MM.1S (cell line): ENCODE measurements around the gene FGF14.
A peak's percentile ranks its signal among the peaks of the same experiment; 100 is the strongest.

Experiments used
- DNase-seq: peaks from one replicate; pipeline ENCODE4 v3.0.0-alpha.2; 2015
- H2AFZ ChIP-seq: fragments of 300-600 bp; sonication (generic); 2 replicates; pipeline ENCODE4 v1.6.0; 2016; ENCODE audit warnings: antibody characterized with exemption, low read length
- H3F3A ChIP-seq: fragments of 300-600 bp; sonication (generic); 2 replicates; pipeline ENCODE4 v1.6.1; 2016; ENCODE audit warnings: mild to moderate bottlenecking, antibody characterized with exemption, low read length, moderate library complexity, mixed read lengths; ENCODE audit not compliant: insufficient read depth
- H3K27ac ChIP-seq: fragments of 300-600 bp; sonication (generic); 2 replicates; pipeline ENCODE4 v1.5.1; 2016; ENCODE audit warnings: mild to moderate bottlenecking, low read length
- H3K27me3 ChIP-seq: fragments of 300-600 bp; sonication (generic); replicated peaks from 2 replicates; pipeline ENCODE4 v1.6.0; 2016; ENCODE audit warnings: low read length; ENCODE audit not compliant: insufficient read depth
- H3K36me3 ChIP-seq: fragments of 300-600 bp; sonication (generic); replicated peaks from 2 replicates; pipeline ENCODE4 v1.6.1; 2016; ENCODE audit warnings: mild to moderate bottlenecking, low read length, mixed read lengths; ENCODE audit not compliant: insufficient read depth
- H3K4me1 ChIP-seq: fragments of 300-600 bp; sonication (generic); 2 replicates; pipeline ENCODE4 v1.6.1; 2016; ENCODE audit warnings: low read length, mixed read lengths
- H3K4me2 ChIP-seq: fragments of 300-600 bp; sonication (generic); 2 replicates; pipeline ENCODE4 v1.6.0; 2016; ENCODE audit warnings: low read depth, low read length
- H3K4me3 ChIP-seq: fragments of 300-600 bp; sonication (generic); 2 replicates; pipeline ENCODE4 v1.5.1; 2016; ENCODE audit warnings: low read length, mixed read lengths
- H3K79me2 ChIP-seq: fragments of 300-600 bp; sonication (generic); 2 replicates; pipeline ENCODE4 v1.6.1; 2016; ENCODE audit warnings: mixed run types, low read length, mixed read lengths
- H3K9ac ChIP-seq: fragments of 300-600 bp; sonication (generic); 2 replicates; pipeline ENCODE4 v1.6.1; 2016; ENCODE audit warnings: low read length, mixed read lengths
- H3K9me2 ChIP-seq: fragments of 300-600 bp; sonication (generic); replicated peaks from 2 replicates; pipeline ENCODE4 v1.6.1; 2016; ENCODE audit warnings: mild to moderate bottlenecking, low read length, mixed read lengths; ENCODE audit not compliant: insufficient read depth
- H3K9me3 ChIP-seq: fragments of 300-600 bp; sonication (generic); replicated peaks from 2 replicates; pipeline ENCODE4 v1.6.1; 2016; ENCODE audit warnings: mild to moderate bottlenecking, low read length, mixed read lengths; ENCODE audit not compliant: insufficient read depth
- H4K20me1 ChIP-seq: fragments of 300-600 bp; sonication (generic); 2 replicates; pipeline ENCODE4 v1.6.1; 2016; ENCODE audit warnings: mild to moderate bottlenecking, low read length, moderate library complexity, mixed read lengths; ENCODE audit not compliant: insufficient read depth
- EZH2 ChIP-seq: fragments of 300-600 bp; sonication (generic); optimal IDR thresholded peaks from 2 replicates; pipeline ENCODE3; 2017; ENCODE audit warnings: low read depth, mild to moderate bottlenecking, antibody characterized with exemption, low read length, mixed read lengths
- EZH2phosphoT487 ChIP-seq: fragments of 300-600 bp; sonication (generic); IDR thresholded peaks from 2 replicates; pipeline ENCODE4 v1.6.1; 2018; ENCODE audit warnings: antibody characterized with exemption, low read length
- TF ChIP-seq, protein P1 (sequence below): fragments of 300-600 bp; sonication (generic); IDR thresholded peaks from 2 replicates; pipeline ENCODE4 v1.5.1; 2016; ENCODE audit warnings: antibody characterized with exemption, low read length, mixed read lengths

The FGF14 gene

DNA sequence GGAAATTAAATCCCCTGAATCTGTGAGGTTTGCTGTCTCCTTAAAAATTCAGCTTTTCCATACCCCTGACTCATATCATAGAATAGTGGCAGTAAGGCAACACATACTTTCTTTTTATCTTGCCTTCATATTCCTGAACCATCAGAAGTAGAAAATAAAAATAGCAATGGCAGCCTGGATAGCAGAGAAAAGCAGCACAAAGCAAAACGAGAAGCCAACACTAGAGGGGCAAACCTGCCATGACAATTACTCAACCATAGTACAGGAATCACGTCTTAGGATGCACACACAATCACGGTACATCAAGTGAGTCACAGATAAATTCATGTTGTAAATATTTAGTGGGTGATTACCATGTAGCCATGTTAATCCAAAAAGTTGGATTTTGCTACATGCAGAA, 606.4 kb downstream of the FGF14 start:
- H3K79me2 ChIP-seq: no peaks in the 10 kb centered on the region
- TF ChIP-seq, protein P1, sequence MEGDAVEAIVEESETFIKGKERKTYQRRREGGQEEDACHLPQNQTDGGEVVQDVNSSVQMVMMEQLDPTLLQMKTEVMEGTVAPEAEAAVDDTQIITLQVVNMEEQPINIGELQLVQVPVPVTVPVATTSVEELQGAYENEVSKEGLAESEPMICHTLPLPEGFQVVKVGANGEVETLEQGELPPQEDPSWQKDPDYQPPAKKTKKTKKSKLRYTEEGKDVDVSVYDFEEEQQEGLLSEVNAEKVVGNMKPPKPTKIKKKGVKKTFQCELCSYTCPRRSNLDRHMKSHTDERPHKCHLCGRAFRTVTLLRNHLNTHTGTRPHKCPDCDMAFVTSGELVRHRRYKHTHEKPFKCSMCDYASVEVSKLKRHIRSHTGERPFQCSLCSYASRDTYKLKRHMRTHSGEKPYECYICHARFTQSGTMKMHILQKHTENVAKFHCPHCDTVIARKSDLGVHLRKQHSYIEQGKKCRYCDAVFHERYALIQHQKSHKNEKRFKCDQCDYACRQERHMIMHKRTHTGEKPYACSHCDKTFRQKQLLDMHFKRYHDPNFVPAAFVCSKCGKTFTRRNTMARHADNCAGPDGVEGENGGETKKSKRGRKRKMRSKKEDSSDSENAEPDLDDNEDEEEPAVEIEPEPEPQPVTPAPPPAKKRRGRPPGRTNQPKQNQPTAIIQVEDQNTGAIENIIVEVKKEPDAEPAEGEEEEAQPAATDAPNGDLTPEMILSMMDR: no peak
- H3K36me3 ChIP-seq: no peaks in the 10 kb centered on the region
- H2AFZ ChIP-seq: no peak overlapping the region
- DNase-seq: no peak
- no peak overlapping the region for H3K4me3 ChIP-seq
- no peak overlapping the region for H3K9ac ChIP-seq
- no peak overlapping the region for H3K27ac ChIP-seq
- H3K9me2 ChIP-seq: no peaks in the 10 kb centered on the region
- H3K4me1 ChIP-seq: no peaks in the 10 kb centered on the region
- no peaks in the 10 kb centered on the region for H3F3A ChIP-seq
- no peaks in the 10 kb centered on the region for H4K20me1 ChIP-seq
- no peaks in the 10 kb centered on the region for H3K9me3 ChIP-seq
- no peaks in the 10 kb centered on the region for H3K27me3 ChIP-seq
- H3K4me2 ChIP-seq: no peak overlapping the region

GRCh38 chr13:101795025-101795424, 606.8 kb downstream of the FGF14 start:
- DNase-seq: no peak
- TF ChIP-seq, protein P1: no peak
- TF ChIP-seq EZH2 (no peak), EZH2phosphoT487 (no peak)
- no peaks in the 10 kb centered on the region for H3K27me3 ChIP-seq
- no peaks in the 10 kb centered on the region for H3K9me2 ChIP-seq
- no peaks in the 10 kb centered on the region for H4K20me1 ChIP-seq
- no peaks in the 10 kb centered on the region for H3K9me3 ChIP-seq
- H3K4me2 ChIP-seq: no peak overlapping the region
- H3K4me3 ChIP-seq: no peak overlapping the region
- H3K79me2 ChIP-seq: no peaks in the 10 kb centered on the region
- no peak overlapping the region for H2AFZ ChIP-seq
- H3K9ac ChIP-seq: no peak overlapping the region
- H3K27ac ChIP-seq: no peak overlapping the region
- H3K4me1 ChIP-seq: no peaks in the 10 kb centered on the region
- H3F3A ChIP-seq: no peaks in the 10 kb centered on the region
- no peaks in the 10 kb centered on the region for H3K36me3 ChIP-seq

DNA sequence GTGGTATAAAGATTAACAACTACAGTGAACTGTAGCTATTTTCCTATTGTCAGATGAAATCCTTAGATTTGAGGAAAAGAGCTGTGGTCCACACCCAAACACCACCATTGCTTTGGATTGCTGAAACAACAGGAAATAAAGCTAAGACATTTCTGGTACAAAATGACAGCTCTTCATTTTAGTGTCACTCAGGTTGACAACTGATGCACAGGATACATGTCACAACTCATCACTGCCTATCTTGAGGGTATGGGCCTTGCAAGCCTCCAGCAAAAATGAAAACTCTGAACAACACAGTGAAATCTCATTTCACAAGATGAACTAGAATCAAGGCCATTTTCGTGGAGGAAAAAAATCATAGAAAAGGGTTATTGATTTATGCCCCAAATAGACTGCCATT, 609.7 kb downstream of the FGF14 start:
- Histone ChIP-seq H3K27ac (no peak overlapping the region), H3K4me1 (no peaks in the 10 kb centered on the region), H3K4me3 (no peak overlapping the region), H3K36me3 (no peaks in the 10 kb centered on the region), H3K9me2 (no peaks in the 10 kb centered on the region), H3K27me3 (no peaks in the 10 kb centered on the region), H3F3A (no peaks in the 10 kb centered on the region), H4K20me1 (no peaks in the 10 kb centered on the region), H3K9me3 (no peaks in the 10 kb centered on the region), H3K4me2 (no peak overlapping the region), H2AFZ (no peak overlapping the region), H3K79me2 (no peaks in the 10 kb centered on the region), H3K9ac (no peak overlapping the region)
- TF ChIP-seq, protein P1: no peak
- no peak for DNase-seq

- Histone ChIP-seq H4K20me1 (no peaks in the 10 kb centered on the region), H3K9ac (no peak overlapping the region), H3K4me1 (no peaks in the 10 kb centered on the region), H3F3A (no peaks in the 10 kb centered on the region), H3K27ac (no peak overlapping the region), H3K9me2 (no peaks in the 10 kb centered on the region), H3K27me3 (no peaks in the 10 kb centered on the region), H2AFZ (no peak overlapping the region), H3K36me3 (no peaks in the 10 kb centered on the region), H3K79me2 (no peaks in the 10 kb centered on the region), H3K4me2 (no peak overlapping the region), H3K9me3 (no peaks in the 10 kb centered on the region), H3K4me3 (no peak overlapping the region)
- TF ChIP-seq, protein P1: peak; percentile 49
- no peak for TF ChIP-seq EZH2
- peak; percentile 38 for DNase-seq
Measured at GRCh38 chr13:101785858-101786257, 616.0 kb downstream of the FGF14 start.
